ENCODE data around the gene GPRIN3.

GRCh38 chr4:89312066-89312465 is 4.5 kb upstream of the GPRIN3 start:
- TF ChIP-seq CTCF (IDR thresholded peaks at IDR 0.05; ENCODE audit: low read depth, low read length) (no peak), EZH2phosphoT487 (IDR thresholded peaks at IDR 0.05; ENCODE audit: low read depth) (no peak)

Measured in OCI-LY3 (cell line).